ENCODE results near the gene ELFN2.

Gene ELFN2

DNA sequence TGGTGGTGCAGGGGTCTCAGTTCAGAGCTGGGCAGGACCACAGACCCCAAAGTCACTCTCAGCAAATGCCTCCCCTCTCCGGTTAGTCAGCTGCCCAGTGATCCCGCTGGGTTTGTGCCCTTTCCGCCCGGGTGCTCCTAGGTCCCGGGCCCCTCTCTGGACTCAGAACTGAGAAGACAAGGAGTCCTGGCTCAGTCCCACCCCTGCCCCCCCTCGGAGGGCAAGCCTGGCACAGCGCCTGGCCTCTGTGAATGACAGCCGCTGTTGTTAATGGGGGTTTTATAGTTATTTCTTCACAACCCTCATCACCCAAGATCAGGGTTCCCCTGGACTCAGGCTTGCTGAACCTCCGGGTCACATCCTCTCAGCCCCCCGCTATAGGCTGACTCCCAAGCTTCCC, 47.6 kb downstream of the ELFN2 start:
- DNase-seq = no peak

DNA sequence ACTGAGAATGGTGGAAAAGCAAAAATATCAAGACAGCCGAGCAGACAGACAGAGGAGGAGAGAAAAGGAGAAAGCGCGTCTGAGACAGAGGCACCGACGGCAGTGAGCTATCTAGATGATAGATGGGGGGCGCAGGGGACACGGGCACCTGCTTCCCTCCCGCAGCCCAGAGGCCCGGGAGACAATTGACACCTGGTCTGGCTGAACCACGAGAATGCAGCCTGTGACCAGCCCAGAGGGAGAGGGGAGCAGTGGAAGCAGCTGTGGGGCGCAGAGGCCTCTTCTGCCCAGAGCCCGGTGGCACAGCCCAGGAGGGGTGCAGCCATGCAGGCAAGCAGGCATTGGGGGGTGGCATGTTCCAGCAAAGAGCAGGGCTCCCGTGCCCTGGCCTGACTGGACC, 48.2 kb downstream of the ELFN2 start:
- no peak for DNase-seq

DNA sequence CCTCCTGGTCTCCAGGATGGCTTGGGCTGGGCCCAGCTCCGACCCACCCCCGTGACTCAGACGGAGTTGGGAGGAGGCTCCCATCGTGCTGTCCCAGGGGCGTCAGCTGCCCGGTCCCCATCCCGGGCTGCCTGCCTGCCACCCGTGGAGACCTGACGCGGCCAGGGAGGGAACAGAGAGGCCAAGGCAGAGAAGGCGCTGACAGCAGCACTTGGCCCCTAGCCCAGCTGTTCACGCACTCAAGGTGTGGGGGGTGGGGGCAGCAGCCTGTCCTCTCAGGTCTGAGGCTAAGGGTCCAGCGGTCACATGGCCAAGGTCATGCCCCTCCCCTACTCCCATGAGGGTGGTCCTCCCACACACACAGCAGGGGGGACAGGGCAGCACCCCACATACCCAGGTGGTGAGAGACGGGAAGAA, 48.6 kb downstream of the ELFN2 start:
- no peak for DNase-seq

DNA sequence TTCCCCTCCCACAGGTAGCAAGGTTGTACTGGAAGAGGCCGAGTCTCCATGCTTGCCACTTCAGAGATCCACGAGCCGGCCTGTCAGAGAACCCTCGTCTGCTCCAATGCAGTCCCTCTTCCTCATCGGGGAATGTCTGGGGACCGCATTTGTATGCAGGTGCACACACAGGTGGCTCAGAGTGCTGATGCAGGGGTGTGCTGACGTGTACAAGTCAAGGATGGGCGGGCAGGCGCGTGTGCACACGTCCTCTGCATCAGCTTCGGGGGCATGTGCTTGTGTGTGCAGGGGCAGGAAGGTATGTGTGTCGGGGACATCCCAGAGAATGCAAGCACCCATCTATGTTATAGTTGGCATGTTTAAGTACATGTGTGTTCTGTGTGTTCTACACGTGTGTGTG, 49.4 kb downstream of the ELFN2 start:
- no peak for DNase-seq

DNA sequence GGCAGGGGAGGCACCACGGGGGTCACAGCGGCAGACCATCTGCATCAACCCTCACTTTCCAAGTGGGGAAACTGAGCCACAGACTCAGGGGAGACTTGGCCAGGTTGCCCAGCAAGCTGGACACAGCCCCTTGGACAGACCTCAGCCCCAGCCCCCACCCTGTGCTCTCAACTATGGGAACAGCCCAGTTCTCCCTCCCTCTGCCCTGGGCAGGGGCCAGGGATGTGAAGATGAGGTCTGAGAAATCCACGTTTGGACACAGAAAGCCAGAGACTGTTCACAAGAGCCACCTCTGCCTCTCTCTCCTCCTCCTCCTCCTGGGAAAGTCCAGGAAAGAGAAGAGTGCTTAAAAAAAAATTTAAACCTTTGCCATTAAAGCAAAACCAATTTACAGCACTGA, 50.1 kb downstream of the ELFN2 start:
- no peak for DNase-seq

DNA sequence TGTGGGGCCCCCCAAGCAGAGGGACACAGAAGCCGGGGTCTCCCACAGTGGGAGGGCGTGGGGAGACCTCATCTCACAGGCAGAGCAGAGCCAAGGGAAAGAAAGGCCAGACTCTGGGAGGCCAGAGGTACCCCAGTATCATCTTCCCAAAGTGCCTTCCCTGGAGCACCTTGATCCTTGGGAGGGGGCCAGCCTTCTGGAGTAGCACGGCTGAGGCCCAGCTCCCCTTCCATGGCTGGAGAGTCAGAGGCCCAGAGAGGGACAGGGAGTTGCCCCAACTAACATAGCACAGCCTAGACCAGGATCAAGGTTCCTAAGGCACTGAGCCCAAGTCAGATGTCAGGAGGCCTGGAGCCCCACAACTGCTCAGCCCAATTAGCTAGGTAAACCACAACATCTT, 50.6 kb downstream of the ELFN2 start:
- DNase-seq = no peak

DNA sequence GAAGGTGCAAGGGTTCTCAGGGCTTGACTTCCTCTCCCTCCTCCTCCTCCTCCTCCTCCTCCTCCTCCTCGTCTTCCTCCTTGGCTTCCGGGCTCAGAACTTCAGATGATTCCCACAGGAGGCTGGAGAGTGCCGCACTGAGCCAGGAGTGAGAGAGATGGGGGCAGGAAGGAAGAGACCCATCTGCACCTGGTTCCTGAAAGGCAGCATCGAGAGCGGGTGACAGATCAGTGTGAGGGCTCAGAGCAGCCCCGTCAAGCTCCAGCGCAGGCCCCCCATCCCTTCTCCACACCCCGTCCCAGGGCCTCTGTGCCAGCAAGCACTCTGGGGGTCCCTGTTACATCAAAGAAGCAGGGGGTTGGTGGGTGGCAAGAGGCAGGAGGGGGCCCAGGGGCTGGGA, 51.5 kb downstream of the ELFN2 start:
- no peak for DNase-seq

DNA sequence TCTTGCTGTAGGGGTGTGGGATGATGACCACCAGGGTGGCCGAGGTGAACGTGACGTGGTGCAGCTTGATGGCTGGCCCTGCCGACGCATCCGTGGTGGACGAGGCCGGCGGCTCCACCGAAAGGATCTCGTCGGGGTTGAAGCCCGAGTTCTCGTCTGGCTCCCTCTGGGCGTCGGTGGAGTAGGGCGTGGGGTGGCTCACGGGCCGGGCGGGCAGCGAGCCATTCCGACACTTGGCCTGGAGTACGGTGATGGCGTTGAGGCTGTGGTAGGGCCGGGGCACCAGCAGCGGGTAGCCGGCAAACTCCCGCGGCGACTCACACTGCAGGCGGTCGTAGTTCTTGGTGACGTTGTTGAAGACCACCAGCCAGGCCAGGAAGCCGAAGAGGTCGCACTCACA, 52.7 kb downstream of the ELFN2 start:
- DNase-seq = no peak

DNA sequence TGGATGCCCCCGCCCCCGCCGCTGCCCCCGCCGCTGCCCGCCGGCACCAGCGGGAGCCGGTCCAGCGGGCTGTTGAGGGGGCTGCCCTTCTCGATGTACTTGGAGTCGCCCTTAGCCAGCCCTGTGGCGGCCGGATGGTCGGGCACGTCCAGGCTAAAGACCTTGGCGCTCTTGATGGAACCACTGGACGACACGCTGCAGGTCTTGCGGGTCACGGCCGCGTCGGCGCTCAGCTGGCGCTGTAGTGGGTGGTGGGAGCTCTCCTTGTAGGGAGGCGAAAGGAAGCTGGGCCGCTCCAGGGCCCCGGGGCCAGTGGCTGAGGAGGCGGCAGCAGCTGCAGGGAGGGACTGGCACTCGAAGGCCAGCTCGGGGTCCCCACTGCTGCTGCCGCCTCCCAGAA, 53.8 kb downstream of the ELFN2 start:
- DNase-seq = no peak

DNA sequence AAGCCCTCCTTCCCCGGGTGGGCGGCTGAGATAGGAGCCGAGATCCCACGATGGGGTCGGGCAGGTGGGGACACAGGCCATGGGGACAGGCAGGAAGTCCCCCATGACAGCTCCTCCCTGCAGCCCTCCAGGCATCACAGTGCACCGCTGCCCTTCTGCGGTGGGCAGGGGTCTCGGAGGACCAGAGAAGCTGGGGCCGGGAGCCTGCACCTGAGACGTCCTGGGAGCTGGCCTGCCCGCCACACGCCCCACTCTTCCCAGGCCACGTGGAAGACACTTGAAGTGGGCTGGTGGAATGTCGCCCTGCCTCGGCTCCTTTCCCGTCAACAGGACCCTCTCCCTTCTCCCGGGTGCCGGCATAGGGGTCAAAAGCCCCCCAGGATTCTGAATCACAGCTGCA, 55.4 kb downstream of the ELFN2 start:
- no peak for DNase-seq

DNA sequence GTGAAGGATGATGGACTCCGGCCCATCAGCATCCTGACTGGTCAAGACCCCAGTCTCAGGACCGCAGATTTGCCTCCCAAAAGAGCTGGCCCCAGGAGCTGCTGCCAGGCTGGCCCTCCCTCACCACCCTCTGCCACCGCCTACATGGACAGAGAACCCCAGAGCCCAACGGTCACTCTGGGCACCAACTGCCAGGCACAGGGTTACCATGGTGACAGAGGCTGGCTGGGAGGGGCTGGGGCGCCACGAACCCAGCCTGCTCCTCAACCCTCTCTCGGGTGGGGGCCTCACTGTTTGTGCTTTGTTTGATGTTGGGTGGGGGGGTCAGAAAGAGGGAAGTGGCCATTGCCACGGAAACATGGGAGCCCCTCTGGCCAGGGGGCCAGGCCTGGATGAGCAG, 55.8 kb downstream of the ELFN2 start:
- DNase-seq = no peak

DNA sequence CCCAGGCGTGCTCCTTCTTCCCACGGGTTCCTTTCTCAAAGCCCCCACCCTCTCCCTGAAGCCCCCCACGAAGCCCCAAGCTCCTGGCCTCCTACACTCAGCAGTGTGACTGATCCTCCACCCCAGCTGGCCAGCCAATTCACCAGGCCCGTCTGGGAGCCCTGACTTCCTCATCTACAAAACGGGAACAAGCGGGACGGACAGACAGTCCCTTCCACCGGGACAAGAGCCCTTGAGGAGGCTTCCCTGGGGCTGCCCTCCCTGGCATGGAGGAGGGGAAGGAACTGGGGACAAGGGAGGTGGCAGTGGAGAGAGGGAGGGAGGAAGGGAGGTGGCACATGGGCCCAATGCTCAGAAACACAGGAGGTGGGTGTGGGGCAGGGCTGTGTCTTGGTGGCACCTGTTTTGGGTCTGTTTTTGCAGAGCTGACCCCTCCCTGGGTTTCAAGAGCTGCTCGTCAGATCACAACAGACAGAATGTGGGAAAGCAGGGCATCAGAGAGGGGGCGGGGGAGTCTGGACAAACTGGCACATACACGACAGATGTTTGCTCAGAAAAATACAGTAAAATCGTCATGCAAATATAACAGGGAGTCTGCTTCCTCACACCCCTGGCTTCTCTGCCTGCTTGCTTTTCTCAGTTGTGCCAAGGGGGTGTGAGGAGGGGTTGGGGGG, 56.8 kb downstream of the ELFN2 start:
- no peak for DNase-seq

DNA sequence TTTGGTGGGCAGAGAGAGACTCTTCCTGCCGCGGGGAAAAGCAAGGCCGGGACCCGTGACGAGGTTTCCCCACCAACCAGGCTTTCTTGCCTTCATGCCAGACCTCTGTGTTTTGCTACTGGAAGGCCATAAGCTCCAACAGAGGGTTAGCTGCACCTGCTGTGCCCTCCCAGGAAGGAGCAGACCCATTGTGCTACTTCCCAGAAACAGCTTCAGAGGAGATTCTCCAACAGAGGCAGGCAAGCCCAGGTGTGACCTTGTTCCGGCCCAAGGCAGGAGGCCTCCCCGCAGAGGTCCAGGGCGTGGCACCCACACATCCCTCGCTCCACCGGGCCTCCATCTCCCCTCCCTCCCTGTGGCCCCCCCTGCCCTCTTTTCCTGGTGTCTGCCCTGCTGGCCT, 57.8 kb downstream of the ELFN2 start:
- DNase-seq = no peak

DNA sequence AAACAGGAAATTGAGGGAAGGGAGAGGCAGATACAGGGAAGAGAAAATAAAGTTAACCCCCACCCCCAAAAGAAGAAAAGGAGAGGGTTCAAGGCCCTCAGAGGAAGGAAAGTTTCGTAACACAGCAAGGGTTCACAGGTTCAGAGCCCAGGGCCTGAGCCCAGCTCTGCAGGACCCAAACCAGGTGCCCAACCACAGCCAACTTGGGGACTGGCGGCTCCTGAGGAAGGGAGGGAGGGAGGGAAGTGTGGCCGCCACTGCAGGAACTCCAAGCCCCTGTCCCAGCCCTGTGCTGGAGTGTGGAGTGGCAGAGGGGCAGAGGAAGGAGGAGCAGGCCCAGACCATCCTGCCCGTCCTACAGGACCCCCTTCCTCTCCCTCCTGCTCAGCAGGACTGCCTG, 59.2 kb downstream of the ELFN2 start:
- DNase-seq = no peak

DNA sequence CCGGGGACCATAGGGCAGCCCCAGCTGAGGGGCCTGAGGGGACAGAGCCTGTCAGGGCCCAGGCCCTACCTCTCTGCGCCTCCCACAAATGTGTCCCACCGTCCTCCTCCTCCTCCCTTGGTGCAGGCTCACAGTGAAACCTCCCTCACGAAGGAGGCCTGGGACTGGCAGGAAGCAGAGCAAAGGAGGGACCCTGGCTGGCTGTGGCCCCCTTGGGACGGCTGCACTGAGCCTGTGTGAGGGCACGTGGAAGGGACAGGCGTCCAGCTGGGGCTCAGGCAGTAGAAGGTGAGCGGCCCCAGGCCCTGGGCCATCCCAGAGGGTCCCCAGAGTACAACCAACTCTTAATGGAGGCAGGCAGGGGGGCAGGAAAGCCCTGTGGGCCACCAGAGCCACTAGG, 60.7 kb downstream of the ELFN2 start:
- DNase-seq = no peak

DNA sequence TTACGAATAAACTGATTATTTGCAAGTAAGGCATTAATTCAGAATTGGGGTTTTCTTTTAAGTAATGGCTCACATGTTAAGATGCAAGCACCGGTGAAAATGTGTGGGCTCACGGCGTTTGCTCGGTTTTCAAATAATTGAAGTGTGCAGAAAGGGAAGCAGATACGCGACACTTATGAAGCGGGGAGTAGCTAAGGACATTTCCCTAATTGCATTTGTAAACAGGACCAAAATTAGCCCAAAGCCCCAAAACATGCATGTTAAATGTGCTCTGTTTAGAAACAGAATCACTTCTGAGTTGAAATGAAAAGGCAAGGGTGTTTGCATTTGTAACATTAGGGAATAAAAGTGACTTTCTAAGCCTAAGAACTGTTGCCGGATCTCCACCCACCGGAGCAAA, 61.3 kb downstream of the ELFN2 start:
- DNase-seq = no peak

DNA sequence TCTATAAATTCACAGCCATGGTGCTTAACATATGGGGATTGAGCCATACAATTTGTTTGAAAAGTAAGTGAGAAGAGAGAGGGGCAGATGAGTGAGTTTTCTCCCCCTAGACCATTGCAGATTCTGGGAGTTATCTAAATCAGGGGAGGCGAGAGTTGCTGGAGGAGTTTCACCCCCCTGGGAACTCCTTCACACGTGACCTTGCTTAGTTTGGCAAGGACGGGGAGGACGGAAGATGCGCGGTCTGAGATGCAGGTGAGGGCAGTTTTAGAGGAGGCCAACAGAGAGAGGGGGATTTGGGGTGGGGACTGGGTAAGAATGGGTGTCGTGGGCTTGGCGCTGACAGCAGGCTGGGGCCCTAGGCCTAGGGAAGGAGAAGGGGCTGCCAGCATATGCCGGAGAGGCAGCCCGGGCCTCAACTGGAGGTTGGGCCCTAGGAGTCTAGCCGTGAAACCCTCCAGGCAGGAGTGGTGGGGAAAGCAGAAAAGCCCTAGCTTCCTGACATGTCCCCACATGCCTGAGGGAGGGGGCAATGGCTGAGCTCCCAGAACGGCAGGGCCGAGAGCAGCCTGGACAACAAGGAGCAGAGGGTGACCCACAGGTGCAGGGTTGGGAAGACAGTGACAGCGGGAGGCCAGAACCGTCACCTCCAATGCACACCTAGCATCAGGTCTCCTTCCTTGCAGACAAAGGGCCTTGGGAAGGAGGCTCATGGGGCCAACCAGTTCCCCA, 63.9 kb downstream of the ELFN2 start:
- no peak for DNase-seq

DNA sequence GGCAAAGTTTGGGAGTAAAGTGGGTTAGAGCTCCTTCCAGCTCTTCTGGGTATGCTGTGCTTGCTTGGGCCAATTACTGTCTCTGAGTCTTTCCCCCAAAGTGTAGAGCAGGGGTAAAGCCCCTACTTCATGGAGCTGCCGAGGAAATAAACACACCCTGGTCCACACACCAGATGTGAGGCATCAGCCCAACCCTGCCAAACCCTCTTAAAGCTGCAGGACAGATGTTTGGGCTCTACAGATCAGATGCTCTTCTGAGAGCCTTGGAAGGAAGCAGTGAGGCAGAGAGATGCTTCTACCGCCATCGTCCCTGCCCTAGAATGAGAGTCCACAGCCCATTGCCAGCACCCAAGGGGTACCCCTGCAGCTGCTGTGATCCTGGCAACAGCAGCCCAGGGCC, 64.7 kb downstream of the ELFN2 start:
- DNase-seq = no peak

DNA sequence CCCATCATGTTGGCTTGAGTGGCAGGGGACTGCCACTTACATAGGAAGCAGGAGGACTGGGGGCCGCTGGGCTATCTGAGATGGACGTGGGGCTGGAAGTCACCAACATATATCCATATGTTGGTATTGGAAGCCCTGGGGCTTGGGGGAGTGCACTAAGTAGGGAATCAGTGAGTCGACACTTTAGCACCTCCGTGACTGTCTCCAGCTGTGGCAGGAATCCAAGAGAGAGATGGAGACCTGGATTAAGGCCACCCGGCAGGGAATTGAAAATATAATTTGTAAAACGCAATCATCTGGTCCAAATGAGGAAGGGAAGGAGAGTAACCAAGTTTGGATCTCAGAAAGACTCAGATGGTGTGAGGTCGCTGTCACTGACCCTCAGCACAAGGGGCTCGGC, 68.4 kb downstream of the ELFN2 start:
- DNase-seq = no peak

DNA sequence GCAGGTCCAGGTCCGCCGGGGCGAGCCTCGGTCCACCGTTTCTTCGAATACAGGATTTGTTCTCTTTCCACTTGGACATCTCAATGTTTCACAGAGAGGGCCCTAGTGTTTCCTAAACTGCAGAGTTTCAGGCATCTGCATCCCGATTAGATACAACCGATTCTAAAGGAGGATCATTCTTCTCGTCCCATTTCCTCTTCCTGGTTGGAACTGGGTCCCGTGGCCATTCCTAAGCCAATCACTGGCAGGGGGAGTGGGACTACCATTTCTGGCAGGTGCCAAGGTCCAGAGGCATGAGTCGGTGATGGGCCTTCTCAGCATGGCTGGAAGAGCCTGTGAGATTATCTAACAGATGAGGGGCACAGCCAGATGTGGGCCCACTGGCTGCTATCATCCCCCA, 68.9 kb downstream of the ELFN2 start:
- no peak for DNase-seq

DNA sequence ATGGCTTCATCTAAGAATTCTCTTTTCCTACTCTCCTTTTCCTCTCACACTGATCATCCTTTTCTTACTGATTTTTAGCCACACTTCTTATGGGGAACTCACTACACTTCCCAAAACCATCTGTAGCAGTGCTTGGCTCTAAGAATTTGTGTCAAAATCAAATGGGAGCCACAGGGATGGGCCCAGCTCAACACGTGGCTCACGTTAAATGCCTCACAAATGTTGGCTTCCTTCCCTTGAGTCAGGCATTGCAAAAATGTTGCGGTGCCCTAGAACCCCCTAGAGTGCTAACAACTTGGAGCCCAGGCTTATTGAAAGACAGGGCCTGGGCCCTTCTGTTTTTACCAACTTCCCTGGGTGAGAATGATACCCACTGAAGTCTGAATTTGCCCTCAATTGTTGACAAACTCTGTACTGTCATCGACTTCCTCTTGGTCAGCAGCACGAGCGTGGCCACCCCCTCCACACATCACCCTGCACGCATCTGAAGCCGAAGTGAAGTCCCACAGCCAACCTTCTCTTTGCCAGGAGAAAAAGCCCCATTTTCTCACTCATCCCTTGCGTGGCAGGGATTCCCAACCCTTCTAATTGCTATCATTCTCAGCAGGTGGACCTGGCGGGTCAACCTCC, 69.7 kb downstream of the ELFN2 start:
- DNase-seq = no peak

DNA sequence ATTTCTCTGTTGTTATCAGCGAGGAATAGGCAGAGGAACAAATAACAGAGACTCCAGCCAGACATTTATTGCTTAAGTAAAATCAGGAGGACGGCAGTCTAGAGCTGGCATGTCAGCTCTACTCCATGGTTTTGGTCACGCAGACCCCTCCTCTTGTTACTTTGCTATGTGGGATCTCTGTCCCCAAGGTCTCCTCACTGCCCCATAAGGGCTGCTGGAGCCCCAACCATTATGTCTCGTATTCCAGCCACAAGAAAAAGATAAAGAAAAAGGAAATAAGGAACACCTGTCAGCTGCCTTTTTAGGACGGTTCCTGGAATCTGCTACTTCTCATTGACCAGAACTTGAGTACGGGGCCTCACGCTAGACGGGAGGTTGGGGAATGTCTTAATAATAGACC, 70.4 kb downstream of the ELFN2 start:
- DNase-seq = no peak

DNA sequence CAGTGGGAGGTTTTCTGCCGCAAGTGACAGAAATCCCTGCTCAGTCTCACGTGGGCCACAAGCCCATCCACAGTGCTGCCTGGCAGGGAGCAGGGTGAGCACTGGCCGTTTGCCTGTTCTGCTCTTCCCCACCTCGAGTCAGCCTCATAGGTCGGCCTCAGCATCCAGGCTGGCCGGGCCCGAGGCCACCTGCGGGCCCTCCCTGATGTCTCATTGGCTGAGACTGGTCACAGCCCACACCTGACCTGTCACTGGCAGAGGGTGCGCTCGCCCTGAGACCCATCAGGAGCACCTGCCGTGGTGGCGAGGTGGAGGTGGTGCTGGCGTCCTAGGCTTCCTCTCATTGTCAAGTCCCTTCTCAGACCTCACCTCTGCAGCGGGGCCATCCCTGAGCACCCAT, 72.1 kb downstream of the ELFN2 start:
- no peak for DNase-seq

DNA sequence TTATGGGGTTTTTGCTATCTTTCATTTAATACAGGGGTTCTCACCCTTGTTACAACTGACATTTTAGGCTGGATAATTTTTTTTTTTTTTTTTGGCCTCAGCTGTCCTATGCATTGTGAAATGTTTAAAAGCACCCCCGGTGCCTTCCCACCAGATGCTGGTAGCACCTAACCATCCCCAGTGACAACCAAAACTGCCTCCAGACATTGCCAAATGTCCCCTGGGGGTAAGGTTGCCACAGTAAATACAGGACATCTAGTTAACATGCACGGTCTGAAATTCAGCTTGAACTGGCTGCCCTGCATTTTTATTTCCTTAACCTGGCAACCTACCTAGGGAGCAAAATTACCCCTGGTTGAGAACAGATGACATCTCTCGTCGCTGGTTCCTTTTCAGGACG, 72.6 kb downstream of the ELFN2 start:
- no peak for DNase-seq

DNA sequence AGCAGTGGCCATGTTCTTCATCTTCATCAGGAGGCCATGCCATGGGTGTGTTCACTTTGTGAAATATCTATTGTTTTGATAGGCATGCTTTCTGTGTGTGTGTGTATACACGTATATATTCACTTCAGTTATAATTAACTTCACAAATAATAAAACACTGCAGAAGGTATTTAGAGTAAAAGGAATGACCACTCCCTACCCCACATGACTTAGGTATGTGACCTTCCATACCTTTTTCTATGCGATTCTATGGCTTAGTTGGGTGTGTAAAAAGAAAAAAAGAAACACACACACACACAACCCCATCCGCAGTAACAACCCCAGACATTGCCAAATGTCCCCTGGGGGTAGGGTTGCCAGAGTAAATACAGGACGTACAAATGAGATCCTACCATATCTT, 73.0 kb downstream of the ELFN2 start:
- no peak for DNase-seq
